Measurements from ENCODE around the gene TSHB.

The TSHB gene

GRCh38 chr1:115052454-115053083, 22.9 kb downstream of the TSHB start:
- TF ChIP-seq CTCF (IDR thresholded peaks at IDR 0.05; ENCODE audit: extremely low read depth, insufficient read depth, missing control alignments): peak; percentile 85
- peak; percentile 65 for DNase-seq (ENCODE audit: low spot score)
- in situ Hi-C loops (cut with MboI; ENCODE audit: low pct_unique_long_range_greater_than_20kb, low sequenced_read_pairs, unreplicated experiment): no loop called here

GRCh38 chr1:115056395-115056798, 26.8 kb downstream of the TSHB start:
- DNase-seq (ENCODE audit: low spot score): no peak
- TF ChIP-seq CTCF (IDR thresholded peaks at IDR 0.05; ENCODE audit: extremely low read depth, insufficient read depth, missing control alignments): no peak
- in situ Hi-C loops (cut with MboI; ENCODE audit: low pct_unique_long_range_greater_than_20kb, low sequenced_read_pairs, unreplicated experiment): no loop called here

- TF ChIP-seq CTCF (IDR thresholded peaks at IDR 0.05; ENCODE audit: extremely low read depth, insufficient read depth, missing control alignments): no peak
- DNase-seq (ENCODE audit: low spot score): no peak
- in situ Hi-C loops (cut with MboI; ENCODE audit: low pct_unique_long_range_greater_than_20kb, low sequenced_read_pairs, unreplicated experiment): no loop called here
These were observed 28.1 kb downstream of the TSHB start for GRCh38 chr1:115057661-115058254.

- TF ChIP-seq CTCF (IDR thresholded peaks at IDR 0.05; ENCODE audit: extremely low read depth, insufficient read depth, missing control alignments): no peak
- DNase-seq (ENCODE audit: low spot score): no peak
- in situ Hi-C loops (cut with MboI; ENCODE audit: low pct_unique_long_range_greater_than_20kb, low sequenced_read_pairs, unreplicated experiment): no loop called here
These were observed 29.7 kb downstream of the TSHB start for GRCh38 chr1:115059316-115059715.

- no peak for DNase-seq (ENCODE audit: low spot score)
- in situ Hi-C loops (cut with MboI; ENCODE audit: low pct_unique_long_range_greater_than_20kb, low sequenced_read_pairs, unreplicated experiment): no loop called here
- no peak for TF ChIP-seq CTCF (IDR thresholded peaks at IDR 0.05; ENCODE audit: extremely low read depth, insufficient read depth, missing control alignments)
These were observed 30.9 kb downstream of the TSHB start for GRCh38 chr1:115060501-115060900.

GRCh38 chr1:115062542-115063004, 32.9 kb downstream of the TSHB start:
- peak; percentile 27 for DNase-seq (ENCODE audit: low spot score)
- in situ Hi-C loops (cut with MboI; ENCODE audit: low pct_unique_long_range_greater_than_20kb, low sequenced_read_pairs, unreplicated experiment): no loop called here
- no peak for TF ChIP-seq CTCF (IDR thresholded peaks at IDR 0.05; ENCODE audit: extremely low read depth, insufficient read depth, missing control alignments)

Data from GM13977 (cell line).